ENCODE results near the gene ACBD5.
A peak's percentile ranks its signal among the peaks of the same experiment; 100 is the strongest.
"Not testable (repeated sequence)": the region's sequence is repeated elsewhere in the genome, so short reads cannot be mapped to it uniquely, and the experiment has no call there.

ACBD5 gene, protein sequence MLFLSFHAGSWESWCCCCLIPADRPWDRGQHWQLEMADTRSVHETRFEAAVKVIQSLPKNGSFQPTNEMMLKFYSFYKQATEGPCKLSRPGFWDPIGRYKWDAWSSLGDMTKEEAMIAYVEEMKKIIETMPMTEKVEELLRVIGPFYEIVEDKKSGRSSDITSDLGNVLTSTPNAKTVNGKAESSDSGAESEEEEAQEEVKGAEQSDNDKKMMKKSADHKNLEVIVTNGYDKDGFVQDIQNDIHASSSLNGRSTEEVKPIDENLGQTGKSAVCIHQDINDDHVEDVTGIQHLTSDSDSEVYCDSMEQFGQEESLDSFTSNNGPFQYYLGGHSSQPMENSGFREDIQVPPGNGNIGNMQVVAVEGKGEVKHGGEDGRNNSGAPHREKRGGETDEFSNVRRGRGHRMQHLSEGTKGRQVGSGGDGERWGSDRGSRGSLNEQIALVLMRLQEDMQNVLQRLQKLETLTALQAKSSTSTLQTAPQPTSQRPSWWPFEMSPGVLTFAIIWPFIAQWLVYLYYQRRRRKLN

DNA sequence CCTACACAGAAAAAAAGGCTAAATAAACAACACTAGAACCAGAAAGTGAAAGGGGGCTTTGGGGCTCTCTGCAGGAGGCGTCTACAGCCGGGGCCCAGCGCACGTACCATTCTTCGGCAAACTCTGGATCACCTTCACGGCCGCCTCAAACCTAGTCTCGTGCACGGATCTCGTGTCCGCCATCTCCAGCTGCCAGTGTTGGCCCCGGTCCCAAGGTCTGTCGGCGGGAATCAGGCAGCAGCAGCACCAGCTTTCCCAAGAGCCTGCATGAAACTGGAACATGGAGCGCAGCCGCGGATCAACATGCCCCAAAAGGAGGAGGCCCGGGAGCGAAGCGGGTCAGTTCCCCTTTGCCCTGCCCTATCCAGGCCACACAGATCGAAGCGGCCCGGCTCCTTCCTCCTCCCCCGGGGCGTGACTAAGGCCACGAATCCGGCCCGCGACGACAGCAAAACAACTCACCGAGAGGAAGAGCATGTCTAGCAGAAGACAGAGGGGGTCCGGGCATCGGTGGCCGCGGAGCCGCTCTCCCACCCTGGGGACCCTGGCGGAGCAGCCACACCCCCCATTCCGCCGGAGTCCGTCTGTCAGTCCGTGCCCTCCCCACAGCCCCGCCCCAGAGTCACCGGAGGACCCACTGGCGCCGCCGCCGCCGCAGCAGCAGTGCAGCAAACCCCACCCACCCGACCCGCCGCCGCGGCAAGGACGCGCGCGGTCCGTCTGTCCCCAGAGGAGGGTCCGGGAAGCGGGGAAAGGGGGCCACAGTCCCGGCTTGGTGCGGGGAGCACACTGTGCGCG is at the start of gene ACBD5:
ACBD5 (minus strand) TSS at position 586 of the 798 bp plus-strand sequence; CDS start at position 477, 109 bp downstream.
- DNase-seq (ENCODE audit: low spot score) = peak; percentile 84

DNA sequence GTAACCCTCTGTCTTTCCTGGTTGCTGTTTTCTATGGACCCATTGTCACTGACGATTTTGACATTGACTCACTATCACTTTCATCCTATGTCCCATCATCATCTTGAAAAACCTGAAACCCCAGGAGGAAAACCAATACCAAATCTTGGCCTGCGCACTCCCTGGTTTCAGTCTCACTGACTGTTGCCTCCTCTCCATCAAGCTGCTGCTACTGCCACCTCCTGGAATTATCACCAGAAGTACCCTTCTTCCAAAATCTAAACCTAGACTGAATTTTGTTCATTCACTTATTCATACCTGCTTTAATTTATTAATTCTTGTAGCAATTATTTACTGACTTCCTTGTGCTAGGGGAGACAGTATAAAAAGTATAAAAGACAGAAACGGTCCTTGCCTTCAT is 44.5 kb upstream of the ACBD5 start:
- DNase-seq (ENCODE audit: low spot score) = no peak

DNA sequence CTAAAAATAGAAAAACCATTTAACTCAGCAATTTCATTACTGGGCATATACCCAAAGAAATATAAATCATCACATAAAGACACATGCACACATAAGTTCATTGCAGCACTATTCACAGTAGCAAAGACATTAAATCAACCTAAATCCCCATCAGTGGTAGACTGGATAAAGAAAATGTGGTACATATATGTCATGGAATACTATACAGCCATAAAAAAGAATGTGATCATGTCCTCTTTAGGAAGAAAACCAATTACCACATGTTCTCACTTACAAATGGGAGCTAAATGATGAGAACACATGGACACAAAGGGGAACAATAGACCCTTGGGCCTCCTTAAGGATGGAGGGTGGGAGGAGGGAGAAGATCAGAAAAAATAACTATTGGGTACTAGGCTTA is 36.0 kb upstream of the ACBD5 start:
- DNase-seq (ENCODE audit: low spot score) = no peak

DNA sequence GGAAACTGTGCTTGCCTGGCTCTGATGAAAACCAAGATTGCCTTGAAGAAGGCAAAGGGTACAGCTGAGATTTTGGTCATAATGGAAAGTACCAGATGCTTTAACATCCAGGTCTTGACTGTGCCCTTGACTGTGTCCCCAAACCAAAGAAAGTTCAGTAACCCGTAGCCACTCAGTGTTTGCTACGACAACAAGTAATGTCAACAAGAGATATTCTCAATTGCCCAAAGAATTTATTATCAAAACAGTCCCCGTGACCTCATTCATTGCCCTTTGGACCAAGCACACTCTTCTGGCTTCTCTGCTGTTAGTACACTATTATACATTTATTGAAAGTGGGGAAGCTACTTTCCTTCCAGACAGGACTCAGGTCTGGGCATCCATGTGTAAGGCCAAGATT is 25.4 kb upstream of the ACBD5 start:
- not testable (repeated sequence) for DNase-seq (ENCODE audit: low spot score)

DNA sequence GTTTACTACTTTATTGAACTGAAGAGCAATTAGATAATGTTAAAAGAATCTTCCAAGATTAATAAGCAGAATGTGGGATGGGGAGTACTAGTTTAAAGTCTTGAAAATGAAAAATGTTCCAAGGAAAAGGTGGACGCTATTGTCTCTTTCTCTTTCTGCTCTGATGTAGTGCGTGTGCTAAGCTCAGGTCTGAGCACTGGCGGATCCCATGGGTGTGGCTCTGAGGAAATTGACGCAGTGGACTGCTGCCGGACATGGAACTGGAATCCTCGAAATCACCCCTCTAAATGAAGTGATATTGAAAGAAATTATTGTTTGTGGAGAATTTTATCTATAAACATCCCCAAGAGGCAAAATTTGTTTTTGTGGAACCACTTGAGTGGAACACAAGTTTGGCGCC is 22.2 kb upstream of the ACBD5 start:
- DNase-seq (ENCODE audit: low spot score) = not testable (repeated sequence)

DNA sequence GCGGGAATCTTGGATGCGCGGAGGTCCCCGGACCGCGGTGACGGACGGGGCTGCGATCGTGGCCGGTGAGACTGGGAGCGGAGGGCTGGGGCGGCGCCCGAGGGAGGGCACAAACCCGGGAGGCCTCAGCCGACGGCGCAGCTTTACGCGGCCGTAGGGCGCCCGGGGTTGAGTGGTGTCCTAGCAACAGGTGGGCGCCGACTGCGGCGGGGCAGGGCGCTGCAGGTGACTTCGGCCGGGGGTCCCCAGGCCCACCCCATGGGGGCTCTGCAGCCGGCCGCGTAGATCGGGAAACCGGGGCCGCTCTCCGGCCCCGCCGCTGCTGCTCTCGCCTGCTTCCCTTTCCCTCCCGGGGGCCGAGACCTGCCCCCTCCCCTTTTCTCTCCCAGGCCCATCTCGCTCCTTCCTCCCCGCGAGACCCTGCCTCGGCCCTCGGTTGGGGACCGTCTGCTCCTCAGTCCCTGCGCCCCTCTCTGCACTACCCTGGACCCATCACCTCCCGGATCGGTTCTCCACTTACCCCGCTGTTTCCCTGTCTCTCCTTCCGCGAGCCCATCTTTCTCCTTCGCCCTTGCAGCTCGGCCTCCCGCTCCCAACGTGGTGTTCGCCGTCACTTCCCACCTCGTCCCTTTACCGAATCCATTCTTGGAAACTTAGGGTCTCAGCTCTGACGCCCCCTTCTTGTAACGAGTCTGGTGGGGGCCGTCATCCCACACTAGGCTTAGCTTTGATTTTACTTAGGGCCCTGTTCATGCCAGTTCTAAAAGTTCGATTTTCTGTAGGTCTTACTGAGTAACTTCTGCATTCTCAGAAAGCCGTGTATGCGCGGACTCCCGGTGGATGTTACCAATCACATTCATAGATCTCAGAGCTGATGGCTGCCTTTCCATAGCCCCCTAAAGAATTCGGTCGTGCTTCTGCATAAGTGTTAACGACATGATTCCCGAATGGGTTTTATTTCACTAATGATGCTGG is 18.5 kb upstream of the ACBD5 start:
- no peak for DNase-seq (ENCODE audit: low spot score)

DNA sequence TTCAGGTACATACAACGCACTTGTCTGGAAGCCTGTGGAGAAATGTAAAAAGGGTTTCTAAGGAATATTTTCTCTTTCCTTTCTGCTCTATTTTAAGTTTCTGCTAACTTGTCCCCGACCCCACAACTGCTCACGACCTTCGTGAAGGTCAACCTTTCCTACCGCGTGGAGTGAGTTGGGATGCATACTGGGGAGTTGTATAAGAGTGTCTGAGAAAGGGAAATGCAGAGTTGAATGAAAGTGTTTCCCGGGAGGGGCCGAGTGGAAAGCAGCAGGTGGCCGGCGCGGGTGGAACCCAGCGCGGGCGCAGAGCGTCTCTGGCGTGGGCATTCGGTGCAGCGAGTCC is 17.9 kb upstream of the ACBD5 start:
- DNase-seq (ENCODE audit: low spot score) = no peak

DNA sequence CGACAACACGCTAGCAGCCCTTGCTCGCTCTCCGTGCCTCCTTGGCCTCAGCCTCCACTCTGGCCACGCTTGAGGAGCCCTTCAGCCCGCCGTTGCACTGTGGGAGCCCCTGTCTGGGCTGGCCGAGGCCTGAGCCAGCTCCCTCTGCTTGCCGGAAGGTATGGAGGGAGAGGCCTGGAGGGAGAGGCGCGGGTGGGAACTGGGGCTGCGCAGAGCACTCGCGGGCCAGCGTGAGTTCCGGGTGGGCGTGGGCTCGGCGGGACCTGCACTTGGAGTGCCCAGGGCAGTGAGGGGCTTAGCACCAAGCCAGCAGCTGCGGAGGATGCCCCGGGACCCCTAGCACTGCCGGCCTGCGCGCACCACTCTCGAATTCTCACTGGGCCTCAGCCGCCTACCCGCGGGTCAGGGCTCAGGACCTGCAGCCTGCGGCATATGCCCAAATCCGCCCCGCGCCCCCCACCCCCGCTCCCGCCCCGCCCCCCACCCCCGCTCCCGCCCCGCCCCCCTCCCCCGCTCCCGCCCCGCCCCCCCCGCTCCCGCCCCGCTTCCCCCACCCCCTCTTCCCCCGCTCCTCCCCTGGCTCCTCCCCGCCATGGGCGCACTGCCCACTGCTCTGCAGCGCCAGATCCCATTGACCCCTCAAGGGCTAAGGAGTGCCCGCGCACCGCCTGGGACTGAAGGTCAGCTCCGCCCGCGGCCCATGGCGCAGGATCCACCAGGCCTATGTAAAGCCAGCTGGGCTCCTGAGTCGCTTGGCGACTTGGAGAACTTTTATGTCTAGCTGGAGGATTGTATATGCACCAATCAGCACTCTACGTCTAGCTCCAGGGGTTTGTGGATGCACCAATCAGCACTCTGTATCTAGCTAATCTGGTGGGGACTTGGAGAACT is 15.9 kb upstream of the ACBD5 start:
- no peak for DNase-seq (ENCODE audit: low spot score)

DNA sequence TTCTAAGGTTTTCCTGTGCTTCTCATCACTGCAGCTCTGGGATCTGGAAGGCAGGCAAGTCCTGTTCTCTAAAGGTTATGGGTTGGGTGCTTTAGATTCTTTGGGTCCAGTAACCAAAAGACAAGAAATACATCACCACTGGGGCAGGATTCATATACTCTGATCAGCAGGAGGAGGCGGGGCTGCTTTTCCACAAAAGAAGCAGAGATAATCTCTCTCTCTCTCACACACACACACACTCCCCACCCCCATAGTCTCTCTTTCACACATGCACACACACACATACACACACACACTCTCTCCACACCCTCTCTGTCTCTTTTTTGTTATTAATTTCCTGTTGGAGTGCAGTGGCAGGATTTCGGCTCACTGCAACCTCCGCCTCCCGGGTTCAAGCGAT is 13.0 kb upstream of the ACBD5 start:
- no peak for DNase-seq (ENCODE audit: low spot score)

DNA sequence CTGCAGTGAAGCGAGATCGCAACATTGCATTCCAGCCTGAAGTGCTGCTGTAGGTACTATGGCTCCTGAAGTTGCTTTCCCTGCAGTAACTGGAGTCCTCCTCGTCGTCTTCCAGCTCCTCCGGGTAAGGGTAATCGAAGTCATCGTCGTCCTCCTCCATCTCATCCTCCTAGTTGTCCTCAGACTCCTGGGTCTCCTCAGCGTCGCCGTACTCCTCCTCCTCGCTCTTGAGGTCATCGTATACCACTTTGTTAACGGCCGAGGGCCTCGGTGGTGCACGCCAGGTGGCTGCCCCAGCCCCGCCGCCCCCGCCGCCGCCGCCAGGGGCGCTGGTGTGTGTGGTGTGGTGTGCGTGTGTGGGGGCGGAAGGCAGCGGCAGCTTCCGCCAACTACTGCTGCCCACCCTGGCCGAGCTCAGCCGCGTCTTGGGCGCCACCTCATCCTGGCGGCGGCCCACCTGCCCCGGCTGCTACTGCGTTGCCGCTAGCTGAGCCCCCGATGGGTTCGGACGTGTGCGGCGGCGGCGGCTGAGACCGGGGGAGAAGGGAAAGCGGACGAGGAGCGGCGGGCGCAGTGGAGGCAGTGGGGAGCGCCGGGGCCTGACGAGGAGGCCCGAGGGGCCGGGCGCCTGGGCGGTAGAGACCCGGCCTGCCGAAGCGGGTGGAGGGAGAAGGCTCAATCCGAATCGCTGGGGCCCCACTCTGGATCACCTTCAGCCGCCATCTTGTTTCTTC is 11.8 kb upstream of the ACBD5 start:
- peak; percentile 67 for DNase-seq (ENCODE audit: low spot score)

DNA sequence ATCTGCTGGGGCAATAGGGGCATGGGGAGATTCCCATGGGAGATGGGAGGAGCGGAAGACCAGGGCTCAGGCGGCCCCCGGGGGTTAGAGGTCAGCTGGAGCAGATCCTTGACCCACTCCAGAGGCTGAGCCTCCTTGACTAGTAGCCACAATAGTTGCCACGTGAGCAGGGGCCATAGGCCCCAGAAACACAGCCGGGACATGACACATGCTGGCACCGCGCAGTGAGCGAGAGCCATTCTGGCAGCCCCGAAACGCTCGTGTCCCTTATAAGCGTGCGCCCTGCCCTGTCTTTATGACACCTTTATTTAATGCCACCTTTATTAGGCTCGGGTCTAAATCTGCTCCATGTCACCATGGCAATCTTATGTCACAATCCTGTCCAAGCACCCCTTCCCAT is 11.0 kb upstream of the ACBD5 start:
- DNase-seq (ENCODE audit: low spot score) = no peak

DNA sequence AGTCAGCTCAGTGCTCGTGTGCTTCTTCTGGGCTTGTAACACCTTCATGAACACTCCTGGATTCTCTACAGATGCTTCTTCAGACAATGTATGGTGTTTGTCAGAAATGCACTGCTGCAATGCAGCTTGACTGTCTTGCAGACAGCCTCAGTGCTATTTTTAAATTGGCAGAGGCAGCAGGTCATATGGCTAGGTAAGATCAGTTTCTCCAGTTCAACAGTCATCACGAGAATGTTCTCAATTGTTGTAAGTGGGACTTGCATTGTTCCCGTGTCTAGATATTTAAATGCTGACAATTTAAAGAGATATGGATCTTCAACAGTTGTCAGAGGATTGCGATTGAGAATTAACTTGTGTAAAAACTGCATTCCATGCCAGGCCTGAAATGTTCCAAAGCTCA is 7.6 kb upstream of the ACBD5 start:
- DNase-seq (ENCODE audit: low spot score) = no peak

DNA sequence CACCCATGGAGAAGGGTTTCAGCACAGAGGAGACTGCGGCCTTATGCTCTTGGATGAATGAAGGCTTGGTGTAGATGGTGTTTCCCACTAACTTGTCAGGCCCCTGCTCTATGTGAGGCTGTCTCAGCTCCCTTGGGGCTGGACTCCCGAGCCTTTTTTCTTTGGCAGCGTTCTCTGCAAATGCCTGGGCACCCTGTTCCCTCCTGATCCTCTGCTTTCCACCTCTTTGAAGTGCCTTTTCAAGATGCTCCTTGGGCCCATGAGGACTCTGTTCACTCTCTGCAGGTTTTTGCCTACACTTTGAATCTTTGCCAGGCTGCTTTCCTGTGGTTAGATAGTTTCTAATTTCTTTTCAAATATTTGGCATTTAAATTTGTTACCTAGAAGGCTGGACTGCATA is 6.8 kb upstream of the ACBD5 start:
- no peak for DNase-seq (ENCODE audit: low spot score)

DNA sequence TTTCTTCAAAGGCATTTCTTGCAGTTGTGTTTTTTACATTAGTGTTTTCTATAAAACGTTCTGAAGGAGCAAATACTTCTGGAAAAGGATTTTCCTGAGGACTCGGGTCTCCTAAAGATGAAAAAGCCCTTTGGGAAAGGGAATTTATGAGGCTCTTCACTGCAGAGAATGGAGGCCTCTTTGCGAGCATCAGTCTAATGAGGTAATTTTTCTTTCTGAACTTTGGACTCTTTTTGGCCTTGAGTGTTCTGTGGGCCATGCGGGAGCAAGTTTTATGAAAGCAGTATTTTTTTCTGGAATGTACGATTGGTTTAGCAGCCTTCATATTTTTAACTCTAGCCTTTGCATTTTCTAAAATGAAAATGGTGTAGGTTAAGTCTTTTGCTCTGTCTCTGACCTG is 6.4 kb upstream of the ACBD5 start:
- no peak for DNase-seq (ENCODE audit: low spot score)

DNA sequence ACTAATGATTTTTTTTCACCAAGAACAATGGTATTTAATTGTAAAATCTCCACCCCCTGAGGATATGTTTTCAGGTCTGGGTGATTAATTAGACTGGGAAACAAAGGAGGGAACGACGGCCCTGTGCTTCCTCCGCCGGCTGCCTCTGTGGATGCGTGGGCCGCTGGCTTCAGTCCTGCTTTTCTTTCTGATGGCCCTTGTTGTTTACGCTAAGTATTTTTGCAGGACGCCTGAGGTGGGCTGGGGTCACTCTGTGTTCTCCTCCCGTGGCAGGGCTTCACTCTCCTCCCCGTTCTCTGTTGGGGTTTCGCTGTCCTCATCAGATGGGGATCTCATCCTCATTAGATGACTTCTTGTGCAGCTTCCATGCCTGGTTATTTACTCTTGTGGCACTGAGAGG is 5.2 kb upstream of the ACBD5 start:
- DNase-seq (ENCODE audit: low spot score) = no peak

DNA sequence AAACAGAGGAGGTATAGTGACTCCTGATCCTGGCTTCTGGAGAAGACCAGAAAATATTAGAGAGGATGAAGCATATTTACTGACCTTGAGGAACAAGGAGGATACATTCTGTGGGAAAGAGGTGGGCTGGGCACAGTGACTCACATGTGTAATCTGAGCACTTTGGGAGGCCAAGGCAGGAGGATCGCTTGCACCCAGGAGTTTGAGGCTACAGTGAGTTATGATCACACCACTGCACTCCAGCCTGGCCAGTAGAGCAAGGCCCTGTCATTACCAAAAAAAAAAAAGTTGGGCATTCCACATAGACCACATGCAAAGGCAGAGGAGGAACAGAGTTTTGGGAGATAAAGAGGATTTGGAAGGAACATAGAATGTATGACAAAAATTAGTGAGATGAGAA is 4.4 kb upstream of the ACBD5 start:
- DNase-seq (ENCODE audit: low spot score) = no peak

DNA sequence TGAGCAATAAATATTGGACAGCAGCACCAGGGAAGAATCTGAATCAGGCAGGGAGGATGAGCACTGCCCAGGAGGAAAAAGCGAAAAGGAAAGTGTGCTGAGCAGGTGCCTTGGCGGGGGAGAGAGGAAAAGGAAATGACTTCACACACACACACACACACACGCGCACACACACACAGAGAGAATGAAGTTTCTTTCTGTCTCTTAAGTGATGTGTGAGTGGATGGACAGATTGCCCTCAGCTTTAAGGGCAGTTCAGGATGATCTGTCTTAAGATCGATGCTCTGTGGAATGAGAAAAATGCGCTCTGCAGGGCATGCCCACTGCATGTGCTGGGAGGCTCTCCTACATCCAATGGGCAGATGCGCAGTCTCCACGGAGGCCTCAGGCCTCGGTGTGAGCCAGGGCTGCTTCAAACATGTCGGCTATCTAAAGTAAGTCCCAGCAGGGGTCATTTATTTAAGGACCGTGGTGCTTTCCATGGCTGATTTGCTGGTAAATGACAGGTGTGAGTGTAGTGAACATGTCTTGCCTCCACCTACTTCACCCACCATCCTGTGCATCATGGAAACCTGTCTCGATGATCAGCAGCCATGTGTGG is 2.5 kb upstream of the ACBD5 start:
- DNase-seq (ENCODE audit: low spot score) = peak; percentile 91

DNA sequence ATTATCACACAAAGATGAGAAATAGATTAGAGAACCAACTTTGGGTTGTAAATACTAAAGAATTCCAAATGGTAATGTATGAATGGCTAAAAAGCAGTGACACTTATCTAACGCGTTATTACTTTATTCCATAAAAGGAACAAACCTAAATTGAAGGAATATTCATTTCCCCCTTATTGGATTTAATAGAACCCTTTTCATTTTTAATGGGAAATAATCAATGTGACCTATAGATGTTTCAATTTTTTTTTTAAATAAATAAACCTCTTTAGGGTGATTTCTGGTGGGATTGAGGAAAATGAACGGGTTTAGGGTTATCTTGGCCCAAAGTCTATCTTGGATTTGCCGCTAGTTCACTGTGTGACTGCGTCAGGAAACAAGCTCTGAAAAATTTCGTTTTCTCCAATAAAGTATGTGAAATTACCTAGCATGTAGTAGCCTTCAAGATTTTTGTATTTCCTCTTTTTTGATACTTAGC is 1.9 kb upstream of the ACBD5 start:
- DNase-seq (ENCODE audit: low spot score) = no peak

DNA sequence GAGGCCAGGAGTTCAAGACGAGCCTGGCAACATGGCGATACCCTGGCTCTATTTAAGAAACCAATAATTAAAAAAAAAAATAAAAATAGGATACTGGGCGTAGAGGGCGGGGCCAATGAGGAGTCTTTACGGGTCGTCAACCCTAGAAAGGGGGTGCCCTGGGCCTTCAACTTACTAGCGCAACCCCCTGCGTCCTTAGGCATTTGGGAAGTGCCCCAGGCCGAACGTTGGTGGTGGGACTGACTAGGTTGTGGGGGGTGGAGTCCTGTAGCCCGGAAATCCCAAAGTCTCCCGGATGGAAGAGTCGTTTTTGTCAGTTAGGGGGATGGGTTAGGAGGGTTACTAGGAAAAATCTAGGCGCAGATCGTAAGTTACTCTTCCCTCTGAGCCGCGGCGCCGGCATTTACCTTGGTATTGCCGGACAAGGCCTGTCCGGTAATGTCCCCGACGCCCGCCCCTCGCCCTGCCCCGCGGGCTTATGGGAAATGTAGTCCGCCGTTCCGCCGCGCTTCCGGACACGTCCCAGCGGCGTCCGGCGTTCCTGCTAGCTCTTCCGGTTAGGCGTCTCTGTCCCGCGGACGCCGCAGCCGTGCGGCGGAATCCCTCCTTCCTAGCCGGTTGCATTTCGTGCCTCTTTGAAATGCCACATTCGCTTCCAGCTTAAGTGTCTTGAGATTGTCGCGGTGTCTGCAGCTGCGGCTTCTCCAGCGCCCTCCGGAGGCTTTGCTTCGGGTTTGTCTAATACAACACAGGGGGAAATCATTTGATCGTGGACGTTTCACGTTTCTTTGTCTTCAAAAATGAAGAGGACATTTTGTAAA is 1.3 kb upstream of the ACBD5 start:
- peak; percentile 94 for DNase-seq (ENCODE audit: low spot score)
